Measurements from ENCODE around the gene FUBP3.

- TF ChIP-seq CTCF (IDR thresholded peaks at IDR 0.05), result no peak
- TF ChIP-seq POLR2AphosphoS5 (IDR thresholded peaks at IDR 0.05), result no peak
- TF ChIP-seq POLR2A (IDR thresholded peaks at IDR 0.05; ENCODE audit: low read depth), result no peak
- no peak for TF ChIP-seq EP300 (IDR thresholded peaks at IDR 0.05)
These were observed 80.4 kb downstream of the FUBP3 start for GRCh38 chr9:130659699-130660248.
